ENCODE measurements around the gene FAHD2A. TPM values are rescaled to one million over a fixed set of nuclear protein-coding genes. Genes with fewer than 3 reads are reported as not detected.
"Not testable (repeated sequence)": the region's sequence is repeated elsewhere in the genome, so short reads cannot be mapped to it uniquely, and the experiment has no call there.

Gene FAHD2A
- total RNA-seq, 1 donor from 2014 or later = 13.6 TPM

GRCh38 chr2:95376311-95377215 lies 25.9 kb upstream of the FAHD2A start:
- ATAC-seq = no peak

GRCh38 chr2:95377216-95378123 lies 25.0 kb upstream of the FAHD2A start:
- no peak for ATAC-seq

- ATAC-seq = not testable (repeated sequence)
Observed at GRCh38 chr2:95378281-95378680, 24.2 kb upstream of the FAHD2A start.

GRCh38 chr2:95379371-95379831 lies 23.1 kb upstream of the FAHD2A start:
- no peak for ATAC-seq

GRCh38 chr2:95380280-95380679 lies 22.2 kb upstream of the FAHD2A start:
- ATAC-seq = no peak

GRCh38 chr2:95380731-95381130 lies 21.8 kb upstream of the FAHD2A start:
- ATAC-seq = no peak

GRCh38 chr2:95381212-95382191 lies 21.0 kb upstream of the FAHD2A start:
- ATAC-seq = no peak

- ATAC-seq = no peak
Observed at GRCh38 chr2:95382192-95382591, 20.3 kb upstream of the FAHD2A start.

- ATAC-seq = no peak
Observed at GRCh38 chr2:95382686-95383634, 19.5 kb upstream of the FAHD2A start.

- no peak for ATAC-seq
Observed at GRCh38 chr2:95383635-95384027, 18.9 kb upstream of the FAHD2A start.

GRCh38 chr2:95384854-95385569 lies 17.5 kb upstream of the FAHD2A start:
- ATAC-seq = no peak

GRCh38 chr2:95385570-95385984 lies 16.9 kb upstream of the FAHD2A start:
- no peak for ATAC-seq

GRCh38 chr2:95386031-95386430 lies 16.5 kb upstream of the FAHD2A start:
- ATAC-seq = no peak

GRCh38 chr2:95387358-95387757 lies 15.2 kb upstream of the FAHD2A start:
- no peak for ATAC-seq

- ATAC-seq = no peak
Observed at GRCh38 chr2:95388091-95388692, 14.3 kb upstream of the FAHD2A start.

- peak; percentile 30 for ATAC-seq
Observed at GRCh38 chr2:95388856-95389244, 13.7 kb upstream of the FAHD2A start.

- peak; percentile 63 for ATAC-seq
Observed at GRCh38 chr2:95389245-95390119, 13.0 kb upstream of the FAHD2A start.

GRCh38 chr2:95390272-95390880 lies 12.1 kb upstream of the FAHD2A start:
- no peak for ATAC-seq
